ENCODE results near the gene CILP2. TPM values are rescaled to one million over a fixed set of nuclear protein-coding genes. Genes with fewer than 3 reads are reported as not detected.

The CILP2 gene
- total and polyA plus RNA-seq, 2 of the 4 experiments (the other 2 are of a cell fraction), result 0.18 to 0.87 TPM

DNA sequence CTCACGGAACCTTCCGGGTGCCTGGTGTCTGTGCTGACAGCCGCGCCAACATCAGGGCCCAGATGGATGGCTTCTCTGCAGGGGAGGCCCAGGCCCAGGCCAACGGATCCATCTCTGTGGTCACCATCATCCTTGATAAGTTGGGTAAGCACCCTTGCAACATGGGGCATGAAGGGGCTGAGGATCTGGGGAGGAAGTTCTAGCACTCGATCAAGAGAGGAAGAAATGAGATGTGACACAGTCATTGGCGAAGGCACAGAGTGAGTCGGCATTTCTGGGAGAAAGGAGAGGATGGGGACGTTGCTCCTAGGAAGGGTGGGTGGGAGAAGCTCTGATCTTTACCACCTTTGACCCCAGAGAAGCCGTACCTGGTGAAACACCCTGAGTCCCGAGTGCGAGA is 4.4 kb downstream of the CILP2 start:
- H3K9me1 ChIP-seq (ENCODE audit: insufficient read depth, low read length), result no peaks in the 10 kb centered on the region
- no peak overlapping the region for H2AK9ac ChIP-seq (replicated peaks; ENCODE audit: low read depth, low read length, poor library complexity)
- ChIA-PET CTCF (no interaction called here), POLR2A (ENCODE audit: unreplicated experiment) (no interaction called here)
- intact Hi-C loops (cut with micrococcal nuclease) (no loop called here), dilution Hi-C loops (cut with HindIII; ENCODE audit: low sequenced_read_pairs, unreplicated experiment) (no loop called here), in situ Hi-C loops (cut with MboI; ENCODE audit: low sequenced_read_pairs) (loop anchor here (25.0 kb wide), 1 partner anchor 420 kb away; no protein-coding TSS in a partner anchor)
- H4K5ac ChIP-seq (ENCODE audit: low read depth, low read length), result no peak overlapping the region
- H3K27me3 ChIP-seq (ENCODE audit: control insufficient read depth, insufficient read depth, low read length), result peaks cover 31% of the 10 kb centered on the region
- no peak overlapping the region for H3K27ac ChIP-seq (ENCODE audit: insufficient read depth, low read length)
- no peaks in the 10 kb centered on the region for H3K36me3 ChIP-seq (ENCODE audit: control insufficient read depth, insufficient read depth, low read length)
- H3K4me1 ChIP-seq (ENCODE audit: control insufficient read depth, insufficient read depth, low read length), result no peaks in the 10 kb centered on the region; the same call in 1 of the 2 replicates
- H3K4me2 ChIP-seq (ENCODE audit: low read depth, low read length), result no peak overlapping the region
- no peak overlapping the region for H2AK5ac ChIP-seq (ENCODE audit: low read depth, low read length)
- no peak overlapping the region for H2BK5ac ChIP-seq (ENCODE audit: low read depth, low read length, poor library complexity, severe bottlenecking)
- H3K56ac ChIP-seq (ENCODE audit: extremely low read depth, insufficient read depth, low read length), result no peak overlapping the region
- no peak overlapping the region for H2BK15ac ChIP-seq (ENCODE audit: low read depth, low read length)
- no peak overlapping the region for H2AFZ ChIP-seq (replicated peaks; ENCODE audit: low read length, poor library complexity)
- H4K91ac ChIP-seq (ENCODE audit: insufficient read depth, low read depth, low read length), result no peak overlapping the region
- no peak for DNase-seq
- H3K79me1 ChIP-seq (ENCODE audit: low read depth in 1 of 2, low read length in 2 of 2), result no peaks in the 10 kb centered on the region
- H3K4me3 ChIP-seq (ENCODE audit: insufficient read depth, low read depth, low read length), result no peak overlapping the region
- WGBS, 2 experiments (ENCODE audit: extremely low coverage in 2 of 2, insufficient read length in 1 of 2), result no CpG with 5 or more reads among the region's 12 CpGs
- H3K23ac ChIP-seq (ENCODE audit: low read depth, low read length), result no peak overlapping the region
- BruUV-seq (replicated peaks), result no TSS peak
- H3K4ac ChIP-seq (ENCODE audit: low read depth, low read length), result no peak overlapping the region
- H4K20me1 ChIP-seq (ENCODE audit: insufficient read depth, low read length), result no peaks in the 10 kb centered on the region; the same call in 1 of the 2 replicates
- H3K18ac ChIP-seq (ENCODE audit: low read depth, low read length), result no peak overlapping the region
- H2BK20ac ChIP-seq (ENCODE audit: low read depth, low read length), result no peak overlapping the region
- no peak for ATAC-seq (ENCODE audit: low read depth)
- no peaks in the 10 kb centered on the region; the same call in 1 of the 2 replicates for H3K9me3 ChIP-seq (ENCODE audit: control insufficient read depth, insufficient read depth, low read length)
- no peak overlapping the region for H3K14ac ChIP-seq (replicated peaks; ENCODE audit: low read depth, low read length)
- no peak overlapping the region for H3K9ac ChIP-seq (ENCODE audit: low read depth, low read length)
- H4K8ac ChIP-seq (ENCODE audit: low read depth in 2 of 2, low read length in 2 of 2), result no peak overlapping the region
- H2BK120ac ChIP-seq (ENCODE audit: low read depth, low read length), result no peak overlapping the region
- TF ChIP-seq, protein P1, sequence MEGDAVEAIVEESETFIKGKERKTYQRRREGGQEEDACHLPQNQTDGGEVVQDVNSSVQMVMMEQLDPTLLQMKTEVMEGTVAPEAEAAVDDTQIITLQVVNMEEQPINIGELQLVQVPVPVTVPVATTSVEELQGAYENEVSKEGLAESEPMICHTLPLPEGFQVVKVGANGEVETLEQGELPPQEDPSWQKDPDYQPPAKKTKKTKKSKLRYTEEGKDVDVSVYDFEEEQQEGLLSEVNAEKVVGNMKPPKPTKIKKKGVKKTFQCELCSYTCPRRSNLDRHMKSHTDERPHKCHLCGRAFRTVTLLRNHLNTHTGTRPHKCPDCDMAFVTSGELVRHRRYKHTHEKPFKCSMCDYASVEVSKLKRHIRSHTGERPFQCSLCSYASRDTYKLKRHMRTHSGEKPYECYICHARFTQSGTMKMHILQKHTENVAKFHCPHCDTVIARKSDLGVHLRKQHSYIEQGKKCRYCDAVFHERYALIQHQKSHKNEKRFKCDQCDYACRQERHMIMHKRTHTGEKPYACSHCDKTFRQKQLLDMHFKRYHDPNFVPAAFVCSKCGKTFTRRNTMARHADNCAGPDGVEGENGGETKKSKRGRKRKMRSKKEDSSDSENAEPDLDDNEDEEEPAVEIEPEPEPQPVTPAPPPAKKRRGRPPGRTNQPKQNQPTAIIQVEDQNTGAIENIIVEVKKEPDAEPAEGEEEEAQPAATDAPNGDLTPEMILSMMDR (conservative IDR thresholded peaks at IDR 0.05; ENCODE audit: low read depth, low read length), result no peak
- TF ChIP-seq NFE2L2 (IDR thresholded peaks at IDR 0.05; ENCODE audit: low read depth, low read length), result peak; percentile 24

Data from IMR-90 (cell line).